Esophagus muscularis mucosa (tissue), 3 donors: ENCODE results near the gene STAB2.

ENCODE experiments used
- CTCF ChIP-seq, 3 experiments: fragments of 200-600 bp in 2 of 3; fragments of 450-650 bp in 1 of 3; sonication (generic) in 2 of 3; IDR thresholded peaks; one replicate each; pipeline ENCODE4 v1.5.1; 2017 to 2019; ENCODE audit warnings: antibody characterized with exemption in 3 of 3, mild to moderate bottlenecking in 2 of 3, moderate library complexity in 1 of 3
- POLR2A ChIP-seq: fragments of 450-650 bp; IDR thresholded peaks from one replicate; pipeline ENCODE4 v1.6.1; 2017; ENCODE audit warnings: antibody characterized with exemption, moderate library complexity, mild to moderate bottlenecking, low read depth

- no peak for TF ChIP-seq POLR2A
- TF ChIP-seq CTCF (IDR thresholded peaks at IDR 0.05): no peak
These were observed 118.9 kb downstream of the STAB2 start for GRCh38 chr12:103705927-103706326.
